ENCODE data around the gene RAB40C. TPM values are rescaled to one million over a fixed set of nuclear protein-coding genes. Genes with fewer than 3 reads are reported as not detected.
"Not testable (repeated sequence)": the region's sequence is repeated elsewhere in the genome, so short reads cannot be mapped to it uniquely, and the experiment has no call there.

The RAB40C gene
- total RNA-seq, 1 experiment from 2014 or later = 13.3 TPM

DNA sequence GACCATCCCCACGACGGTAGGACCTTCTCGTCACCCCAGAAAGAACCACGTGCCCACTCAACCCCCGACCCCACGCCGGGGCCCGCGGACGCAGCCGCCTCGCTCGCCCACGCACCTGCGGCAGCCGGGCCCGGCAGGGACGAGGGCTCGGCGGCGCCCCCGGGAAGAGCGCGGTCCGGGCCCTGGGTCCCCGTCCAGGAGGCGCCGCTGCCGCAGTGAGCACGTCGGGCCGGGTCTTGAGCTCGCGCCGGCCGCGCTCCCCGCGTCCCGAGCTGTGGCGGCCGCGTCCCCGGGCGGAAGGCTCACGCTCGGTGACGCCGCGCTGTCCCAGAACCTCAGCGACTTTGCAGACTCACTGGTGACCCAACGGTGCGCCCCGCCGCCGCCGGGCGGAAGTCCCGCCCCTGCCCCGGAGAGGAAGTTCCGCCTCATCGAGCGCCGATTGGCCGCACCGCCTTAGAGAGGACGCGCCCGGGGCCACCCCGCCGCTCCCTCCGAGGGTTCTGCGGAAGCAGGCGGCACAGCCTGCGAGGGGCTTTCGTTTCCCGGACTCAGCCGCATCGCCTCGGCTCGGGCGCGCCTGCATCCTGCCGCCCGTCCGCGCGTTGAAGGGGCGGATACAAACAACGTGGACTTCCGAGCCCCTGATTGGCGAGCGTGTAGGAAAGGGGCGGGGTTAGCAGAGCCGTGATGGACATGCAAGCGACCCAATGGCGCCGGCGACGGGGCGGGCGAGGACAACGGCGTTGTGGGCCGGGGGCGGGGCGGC is 793 bp upstream of the RAB40C start:
- DNase-seq (ENCODE audit: low read depth) = peak; percentile 90

DNA sequence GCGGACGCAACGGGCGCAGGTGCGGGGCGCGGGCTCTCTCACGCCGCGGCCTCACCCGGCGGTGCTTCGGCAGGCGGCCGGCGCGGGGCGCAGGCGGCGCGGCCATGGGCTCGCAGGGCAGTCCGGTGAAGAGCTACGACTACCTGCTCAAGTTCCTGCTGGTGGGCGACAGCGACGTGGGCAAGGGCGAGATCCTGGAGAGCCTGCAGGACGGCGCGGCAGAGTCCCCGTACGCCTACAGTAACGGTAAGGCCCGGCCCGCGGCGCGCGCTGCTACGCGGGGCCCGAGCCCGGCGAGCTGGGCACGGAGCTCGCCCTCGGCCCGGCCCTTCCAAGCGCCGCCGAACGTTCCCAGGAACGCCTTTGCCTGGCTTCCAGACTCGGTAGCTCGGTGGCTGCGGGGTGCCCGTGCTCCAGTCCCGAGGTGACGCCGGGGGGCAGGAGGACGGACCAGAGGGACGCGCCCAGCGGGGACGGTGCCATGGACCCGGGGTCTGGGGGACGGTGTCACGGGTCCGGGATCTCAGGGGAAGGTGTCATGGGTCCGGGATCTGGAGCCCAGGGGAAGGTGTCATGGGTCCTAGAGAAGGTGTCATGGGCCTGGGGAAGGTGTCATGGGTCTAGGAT is 435 bp downstream of the RAB40C start:
- DNase-seq (ENCODE audit: low read depth) = peak; percentile 20

DNA sequence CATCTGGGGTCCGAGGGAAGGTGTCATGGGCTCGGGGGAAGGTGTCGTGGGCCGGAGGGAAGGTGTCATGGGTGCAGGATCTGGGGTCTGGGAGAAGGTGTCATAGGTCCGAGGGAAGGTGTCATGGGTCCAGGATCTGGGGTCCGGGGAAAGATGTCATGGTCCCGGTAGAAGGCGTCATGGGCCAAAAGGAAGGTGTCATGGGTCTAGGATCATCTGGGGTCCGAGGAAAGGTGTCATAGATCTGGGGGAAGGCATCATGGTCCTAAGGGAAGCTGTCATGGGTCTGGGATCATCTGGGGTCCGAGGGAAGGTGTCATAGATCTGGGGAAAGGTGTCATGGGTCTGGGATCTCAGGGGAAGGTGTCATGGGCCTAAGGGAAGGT is 942 bp downstream of the RAB40C start:
- no peak for DNase-seq (ENCODE audit: low read depth)

GRCh38 chr16:591231-591630 is 1.4 kb downstream of the RAB40C start:
- DNase-seq (ENCODE audit: low read depth) = no peak

DNA sequence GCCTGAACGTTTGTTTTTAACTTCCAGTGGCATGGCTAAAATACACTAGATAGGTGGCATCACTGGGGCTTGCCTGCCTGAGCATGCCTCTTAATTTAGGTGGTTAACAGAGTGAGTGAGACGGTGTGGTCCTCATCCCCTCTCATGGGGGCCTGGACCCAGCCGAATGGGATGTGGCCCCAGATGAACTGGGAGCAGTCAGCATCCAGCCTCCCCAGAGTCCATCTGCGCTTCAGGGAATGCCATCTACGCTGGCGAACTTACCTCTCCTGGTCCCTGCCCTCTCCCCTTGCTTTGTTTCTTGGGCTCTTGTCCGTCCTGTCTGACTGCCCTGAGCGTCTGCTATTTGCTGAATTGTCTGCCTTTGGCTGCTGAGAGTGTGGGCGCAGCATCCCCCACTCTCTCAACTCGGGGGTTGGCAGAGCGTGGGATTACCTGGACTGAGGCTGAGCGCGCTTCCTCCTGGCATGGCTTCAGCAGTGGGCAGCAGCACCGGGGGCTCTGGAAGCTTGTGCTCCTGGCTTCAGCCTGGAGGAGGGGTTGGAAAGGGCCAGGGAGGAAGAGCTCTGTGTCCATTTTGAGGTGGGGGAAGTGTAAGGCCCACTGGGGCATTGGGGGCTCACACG is 2.1 kb downstream of the RAB40C start:
- no peak for DNase-seq (ENCODE audit: low read depth)

DNA sequence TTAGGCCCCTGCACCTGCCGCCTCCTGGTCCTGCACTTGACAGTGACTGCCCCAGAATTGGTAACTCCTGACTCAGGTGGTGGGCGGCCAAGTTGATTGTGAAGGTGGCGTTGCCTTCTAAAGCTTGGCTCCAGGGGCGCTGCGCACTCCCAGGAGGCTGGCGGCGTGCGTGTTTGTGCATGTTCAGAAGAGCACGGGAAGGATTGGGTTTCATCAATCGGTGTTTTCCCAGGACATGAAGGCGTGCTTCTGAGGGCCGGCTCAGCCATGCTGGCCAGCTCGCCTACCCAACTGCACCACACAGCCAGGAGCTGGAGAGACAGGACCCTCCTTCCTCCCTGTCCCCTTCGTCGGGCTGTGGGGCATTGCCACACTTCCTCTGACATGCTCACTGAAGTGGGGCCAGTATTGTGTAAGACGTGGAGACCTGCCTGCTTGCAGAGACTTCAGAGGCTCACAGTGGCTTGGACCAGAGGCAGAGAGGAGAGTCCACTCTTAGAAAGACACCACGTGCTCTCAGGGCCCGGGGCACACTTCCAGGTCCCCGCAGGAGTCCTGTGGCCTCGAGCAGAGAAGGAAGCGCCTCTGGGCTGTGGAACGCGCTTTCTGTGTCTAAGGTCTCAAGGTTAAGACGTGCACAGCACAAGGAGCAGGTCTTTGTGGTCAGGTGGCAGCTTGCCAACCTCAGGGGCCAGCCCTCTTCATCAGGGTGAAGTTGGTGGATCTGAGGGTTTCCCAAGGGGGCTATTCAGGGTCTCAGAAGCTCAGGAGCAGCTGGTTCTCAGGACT is 2.8 kb downstream of the RAB40C start:
- no peak for DNase-seq (ENCODE audit: low read depth)

GRCh38 chr16:593406-593805 is 3.5 kb downstream of the RAB40C start:
- DNase-seq (ENCODE audit: low read depth) = no peak

DNA sequence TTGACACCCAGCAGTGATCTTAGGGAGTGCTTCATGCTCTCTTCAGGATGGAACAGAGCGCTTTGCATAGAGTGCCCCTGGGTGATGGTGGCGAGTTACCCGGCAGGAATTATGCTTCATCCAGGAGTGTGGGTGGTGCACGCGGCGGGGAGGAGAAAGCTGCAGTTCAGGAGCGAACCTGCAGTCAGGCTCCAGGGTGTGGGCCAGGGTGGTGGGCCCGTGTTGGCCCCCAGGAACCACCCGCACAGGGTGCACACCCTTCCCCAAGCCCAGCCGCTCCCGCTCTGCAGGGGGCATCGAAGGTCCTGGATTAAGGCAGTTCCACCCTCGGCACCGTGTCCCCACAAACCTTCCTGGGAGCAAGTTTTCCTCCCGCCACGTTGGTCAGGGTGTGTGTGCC is 3.9 kb downstream of the RAB40C start:
- DNase-seq (ENCODE audit: low read depth) = no peak

DNA sequence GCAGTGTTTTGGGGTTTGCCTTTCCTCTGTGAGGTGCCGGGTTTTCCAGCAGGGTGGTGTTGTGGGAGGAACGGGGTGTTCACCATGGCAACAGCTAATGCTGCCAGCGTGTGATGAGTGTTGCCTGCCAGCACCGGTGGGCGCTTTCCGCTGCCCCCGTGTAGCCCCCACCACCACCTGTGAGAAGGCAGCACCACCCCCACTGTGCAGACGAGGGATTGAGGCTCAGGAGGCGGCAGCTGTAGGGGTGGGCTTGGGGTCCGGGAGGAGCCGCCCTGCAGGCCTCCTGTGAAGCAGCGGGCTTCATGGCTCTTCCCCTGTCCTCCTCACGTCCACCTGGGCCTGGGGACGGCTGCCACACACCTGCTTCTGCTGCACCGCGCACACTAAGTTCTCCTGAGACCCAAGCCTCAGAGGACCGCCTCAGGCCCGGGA is 5.2 kb downstream of the RAB40C start:
- no peak for DNase-seq (ENCODE audit: low read depth)

GRCh38 chr16:595942-596735 is 6.3 kb downstream of the RAB40C start:
- DNase-seq (ENCODE audit: low read depth) = no peak

DNA sequence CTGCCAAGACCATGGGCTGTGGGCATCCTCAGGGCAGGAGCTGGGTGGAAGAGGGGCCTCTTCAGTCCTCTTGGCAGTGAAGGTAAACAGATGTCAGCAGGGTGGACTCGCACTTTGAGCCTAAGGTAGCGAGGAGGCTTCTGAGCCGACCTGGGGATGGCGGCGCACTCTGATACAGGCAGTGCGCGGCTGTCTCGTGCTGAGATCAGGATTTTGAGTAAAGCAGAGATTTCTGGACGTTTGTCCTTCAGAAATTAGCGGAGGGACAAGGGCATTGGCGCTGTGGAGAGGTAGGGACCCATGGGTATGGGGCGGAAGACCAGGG is 6.8 kb downstream of the RAB40C start:
- no peak for DNase-seq (ENCODE audit: low read depth)

DNA sequence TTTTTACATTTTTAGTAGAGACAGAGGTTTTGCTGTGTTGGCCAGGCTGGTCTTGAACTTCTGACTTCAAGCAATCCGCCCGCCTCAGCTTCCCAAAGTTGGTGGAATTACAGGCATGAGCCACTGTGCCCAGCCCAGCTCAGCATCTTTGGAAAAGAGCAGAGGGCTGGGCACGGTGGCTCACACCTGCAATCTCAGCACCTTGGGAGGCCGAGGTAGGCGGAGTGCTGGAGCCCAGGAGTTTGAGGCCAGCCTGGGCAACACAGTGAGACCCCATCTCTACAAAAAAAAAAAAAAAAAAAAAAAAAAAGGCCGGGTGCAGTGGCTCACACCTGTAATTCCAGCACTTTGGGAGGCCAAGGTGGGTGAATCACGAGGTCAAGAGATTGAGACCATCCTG is 7.8 kb downstream of the RAB40C start:
- DNase-seq (ENCODE audit: low read depth) = not testable (repeated sequence)

DNA sequence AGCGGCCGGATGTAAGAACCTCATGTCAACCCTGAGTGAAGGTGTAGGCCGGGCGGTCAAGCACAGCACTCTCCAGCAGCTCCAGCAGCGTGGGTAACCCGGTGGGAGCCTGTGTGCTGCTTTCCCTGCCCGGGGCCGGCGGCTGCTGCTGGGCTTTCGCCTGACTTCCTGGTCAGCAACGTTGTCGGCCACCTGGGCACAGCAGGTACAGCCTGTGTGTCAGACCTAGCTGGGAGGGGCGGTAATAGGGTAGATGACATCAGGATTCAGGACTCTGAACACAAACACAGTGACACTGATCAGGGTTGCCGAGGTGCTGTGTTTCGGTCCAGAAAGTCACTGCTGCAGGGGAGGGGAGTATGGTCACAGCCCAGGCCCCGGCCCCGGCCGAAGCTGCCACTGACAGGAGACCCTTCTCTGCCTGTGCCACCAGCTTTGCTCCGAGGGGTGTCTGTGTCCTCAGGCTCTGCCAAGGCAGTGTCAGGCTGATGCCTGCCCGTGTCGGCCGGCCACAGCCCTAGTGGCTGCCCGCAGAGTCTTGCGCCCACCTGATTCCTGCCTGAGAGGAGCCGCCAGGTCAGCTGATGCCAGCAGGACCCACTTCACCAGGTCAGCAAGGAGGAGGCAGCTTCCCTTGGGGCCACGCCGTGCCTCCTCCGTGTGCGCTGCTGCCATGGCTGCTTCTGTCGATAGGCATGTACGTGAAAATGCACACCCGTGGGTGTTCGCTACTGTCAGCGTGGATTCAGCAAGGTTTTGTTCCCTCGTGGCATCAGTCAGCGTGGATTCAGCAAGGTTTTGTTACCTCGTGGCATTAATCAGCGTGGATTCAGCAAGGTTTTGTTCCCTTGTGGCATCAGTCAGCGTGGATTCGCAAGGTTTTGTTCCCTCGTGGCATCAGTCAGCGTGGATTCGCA is 9.2 kb downstream of the RAB40C start:
- DNase-seq (ENCODE audit: low read depth) = no peak

- DNase-seq (ENCODE audit: low read depth) = no peak
Measured at GRCh38 chr16:600781-601180, 10.9 kb downstream of the RAB40C start.

- DNase-seq (ENCODE audit: low read depth) = no peak
Measured at GRCh38 chr16:603933-604332, 14.1 kb downstream of the RAB40C start.

DNA sequence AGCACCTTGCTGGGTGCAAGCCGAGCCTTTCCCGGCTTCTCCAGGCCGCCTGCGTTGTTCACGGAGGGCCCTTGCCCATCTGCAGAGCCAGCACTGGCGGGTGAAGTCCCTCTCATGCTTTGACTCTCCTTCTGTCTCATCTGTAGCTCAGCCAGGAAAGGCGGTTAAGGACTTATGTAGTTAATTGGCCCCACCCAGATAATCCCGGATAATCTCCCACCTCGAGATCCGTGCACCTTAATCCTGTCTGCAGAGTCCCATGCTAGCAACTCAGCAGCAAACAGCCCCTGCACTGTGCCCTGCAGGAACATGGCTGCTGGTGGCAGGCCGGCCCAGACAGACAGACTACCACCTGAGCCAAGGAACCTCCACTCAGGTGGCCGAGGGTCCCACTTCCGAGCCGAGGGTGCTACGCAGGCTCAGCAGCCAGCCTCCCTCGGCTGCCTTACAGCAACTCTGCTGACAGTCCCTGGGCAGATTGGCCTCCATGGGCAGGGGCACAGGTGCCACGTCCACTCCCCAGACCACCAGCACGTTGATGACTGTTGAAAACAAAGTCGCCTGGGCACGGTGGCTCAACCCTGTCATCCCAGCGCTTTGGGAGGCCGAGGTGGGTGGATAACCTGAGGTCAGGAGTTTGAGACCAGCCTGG is 16.9 kb downstream of the RAB40C start:
- DNase-seq (ENCODE audit: low read depth) = no peak

GRCh38 chr16:608019-608418 is 18.2 kb downstream of the RAB40C start:
- no peak for DNase-seq (ENCODE audit: low read depth)

GRCh38 chr16:609316-609715 is 19.4 kb downstream of the RAB40C start:
- DNase-seq (ENCODE audit: low read depth) = no peak

DNA sequence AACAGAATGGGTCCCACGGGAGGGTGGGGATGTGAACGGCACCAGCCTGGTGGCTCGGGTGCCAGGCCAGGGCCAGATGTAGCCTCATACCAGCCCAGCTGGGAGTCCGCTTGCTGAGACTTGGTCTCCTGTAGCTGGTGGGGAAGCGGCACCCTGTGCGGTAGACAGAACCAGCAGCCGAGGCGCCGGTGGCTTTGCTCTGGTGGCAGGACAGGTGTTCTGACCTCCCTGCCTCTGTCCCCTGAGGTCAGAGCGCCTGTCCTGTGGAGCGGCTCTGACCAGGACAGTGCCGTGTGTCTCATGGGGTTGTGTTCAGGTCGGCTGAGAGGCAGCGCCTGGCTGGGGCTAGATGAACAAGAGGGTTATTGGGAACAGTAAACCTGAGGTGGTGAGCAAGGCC is 20.1 kb downstream of the RAB40C start:
- DNase-seq (ENCODE audit: low read depth) = no peak
